GM19468 (cell line): ENCODE data around the gene MOSPD2.

Experiments used
- ATAC-seq: cut with Tn5 transposase; IDR thresholded peaks from one replicate; pipeline ENCODE4 v1.9.1; 2021; ENCODE audit warnings: mild to moderate bottlenecking, moderate library complexity, moderate number of reproducible peaks; ENCODE audit not compliant: unreplicated experiment; ENCODE audit errors: extremely low read depth

MOSPD2 gene

DNA sequence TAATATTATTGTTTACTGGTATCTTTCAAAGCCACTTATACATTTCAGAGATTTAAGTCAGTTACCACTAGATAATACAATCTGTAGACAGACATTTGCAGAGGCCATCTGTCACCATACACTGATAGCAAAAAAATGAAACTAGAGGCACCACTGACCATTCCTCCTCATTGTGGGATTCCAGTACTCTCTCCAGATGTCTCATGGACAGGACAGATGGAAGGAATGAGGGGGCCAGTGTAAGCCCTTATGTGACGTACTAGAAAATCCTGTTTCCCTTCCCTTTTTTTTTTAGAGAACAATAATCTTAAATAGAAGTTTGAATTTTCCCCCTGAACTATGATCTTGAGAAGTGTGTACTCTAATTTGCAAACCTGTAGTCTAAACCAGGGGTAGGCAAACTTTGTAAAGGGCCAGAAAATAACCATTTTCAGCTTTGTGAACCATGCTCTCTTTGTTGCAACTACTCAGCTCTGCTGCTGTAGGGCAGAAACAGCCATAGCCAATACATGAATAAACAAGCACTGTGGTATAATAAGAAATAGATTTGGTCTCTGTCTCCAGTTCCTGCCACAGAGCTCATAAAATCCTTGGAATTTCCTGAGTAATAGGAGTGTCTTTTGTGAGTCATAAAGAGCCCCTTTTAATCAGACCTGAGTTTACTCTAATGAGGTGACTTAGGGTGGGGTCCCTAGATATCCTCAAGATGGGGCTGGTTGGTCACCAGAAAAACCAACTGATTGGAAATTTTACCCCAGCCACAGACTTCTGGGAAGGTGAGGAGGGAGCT is 90.4 kb downstream of the MOSPD2 start:
- ATAC-seq, result no peak

DNA sequence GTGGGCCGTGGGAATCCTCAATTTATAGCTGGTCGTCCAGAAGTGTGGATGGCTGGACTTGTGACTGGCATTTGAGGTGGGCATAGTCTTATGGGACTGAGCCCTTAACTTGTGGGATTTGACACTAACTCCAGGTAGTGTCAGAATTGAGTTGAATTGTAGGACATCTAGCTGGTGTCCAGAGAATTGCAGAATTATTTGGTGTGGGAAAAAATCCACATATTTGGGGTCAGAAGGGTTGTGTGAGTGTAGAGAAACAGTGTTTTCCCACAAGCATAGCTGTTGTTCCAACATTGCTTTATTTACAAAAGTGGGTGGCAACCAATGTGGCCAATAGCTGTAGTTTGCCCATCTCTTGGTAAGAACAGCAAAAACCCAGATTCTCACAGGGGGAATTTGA is 91.3 kb downstream of the MOSPD2 start:
- ATAC-seq, result no peak
